DMS53 treated with DMSO at 0.1 percent for 48 hours (cell line): ENCODE measurements around the gene TKFC.

Source experiments
- DNase-seq: peaks from one replicate; lab custom pipeline; 2025; ENCODE audit not compliant: unreplicated experiment; lab: John Stamatoyannopoulos, UW

Gene TKFC

DNA sequence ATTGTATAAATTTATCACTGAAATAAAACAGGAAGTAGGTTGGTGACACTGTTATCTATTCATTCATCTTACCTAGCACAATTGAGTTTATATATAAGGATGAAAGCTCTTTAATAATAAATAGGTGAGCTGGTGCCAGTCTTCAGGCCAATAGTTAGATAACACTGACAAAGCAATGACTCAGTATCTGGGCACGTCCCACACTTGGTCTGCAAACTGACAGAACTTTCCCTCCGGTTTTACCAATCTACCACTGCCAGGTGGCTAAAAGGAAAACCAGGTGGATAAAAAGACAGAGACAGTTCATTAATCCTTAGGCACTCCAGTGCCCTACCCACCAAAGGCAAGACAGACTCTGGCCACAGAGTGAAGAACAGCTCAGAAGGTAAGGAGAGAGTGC, 17.8 kb upstream of the TKFC start:
- DNase-seq = no peak

DNA sequence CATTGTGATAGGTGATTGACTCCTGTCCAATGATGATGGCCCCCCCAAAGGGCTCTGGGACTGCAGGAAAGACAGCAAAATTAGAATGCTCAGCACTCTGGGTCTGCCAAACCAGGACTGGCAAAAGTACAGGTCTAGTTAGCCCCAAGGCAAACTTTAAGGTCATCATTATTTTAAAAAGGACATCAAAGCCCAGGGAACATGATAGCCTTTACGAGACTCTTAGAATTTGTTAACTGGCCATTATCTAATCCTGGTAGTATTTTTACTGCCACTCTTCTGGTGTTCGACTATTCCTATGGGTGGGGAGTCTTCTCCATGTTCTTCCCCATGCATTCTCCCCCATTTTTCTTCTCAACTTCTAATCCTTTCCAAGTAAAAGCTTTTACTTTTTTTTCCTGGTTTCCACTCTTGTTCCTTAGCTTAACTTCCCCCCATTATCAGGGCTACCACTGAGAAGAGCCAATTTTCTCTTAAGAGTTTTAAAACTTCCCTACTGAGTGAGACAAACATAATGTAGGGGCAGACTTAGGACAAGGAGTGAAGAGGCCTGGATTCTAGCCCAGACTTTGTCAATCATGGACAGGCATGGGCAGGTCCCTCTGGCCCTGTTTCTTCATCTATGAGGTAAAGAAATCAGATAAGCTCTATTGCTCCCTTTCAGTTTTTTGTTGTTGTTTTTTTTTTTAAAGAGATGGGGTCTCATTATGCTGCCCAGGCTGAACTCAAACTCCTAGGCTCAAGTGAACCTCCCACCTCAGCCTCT, 7.2 kb upstream of the TKFC start:
- no peak for DNase-seq

DNA sequence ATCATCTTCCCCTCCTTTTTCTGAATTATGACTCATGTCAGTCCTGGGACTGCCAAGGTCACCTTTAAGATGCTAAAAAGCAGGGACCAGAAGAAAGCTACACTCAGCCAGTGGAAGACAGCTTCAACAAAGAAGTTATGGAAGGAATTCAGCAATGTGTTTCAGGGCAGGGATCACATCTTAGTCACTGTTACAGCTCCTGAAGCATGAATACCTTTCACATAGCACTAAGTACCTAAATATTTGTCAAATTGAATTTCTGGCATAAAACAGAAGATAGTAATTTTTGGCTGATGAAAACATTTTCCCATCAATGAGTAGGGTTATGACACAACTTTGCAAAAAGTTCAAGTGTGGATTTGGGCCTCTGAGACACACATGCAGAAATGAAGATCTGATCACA, 5.4 kb upstream of the TKFC start:
- no peak for DNase-seq

DNA sequence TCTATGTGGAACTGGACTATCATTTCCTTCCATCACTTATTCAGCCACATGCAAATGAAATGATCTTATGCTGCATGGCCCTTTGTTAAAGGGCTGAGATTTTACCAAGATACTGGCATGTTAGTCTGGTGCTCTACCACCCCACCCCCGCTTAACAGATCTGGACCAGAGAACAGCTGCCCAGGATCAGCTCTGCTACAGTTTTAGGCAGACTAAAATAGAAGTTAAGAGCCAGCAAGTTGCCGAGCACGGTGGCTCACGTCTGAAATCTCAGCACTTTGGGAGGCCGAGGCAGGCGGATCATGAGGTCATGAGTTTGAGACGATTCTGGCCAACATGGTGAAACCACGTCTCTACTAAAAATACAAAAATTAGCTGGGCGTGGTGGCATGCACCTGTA, 4.7 kb upstream of the TKFC start:
- DNase-seq = no peak

DNA sequence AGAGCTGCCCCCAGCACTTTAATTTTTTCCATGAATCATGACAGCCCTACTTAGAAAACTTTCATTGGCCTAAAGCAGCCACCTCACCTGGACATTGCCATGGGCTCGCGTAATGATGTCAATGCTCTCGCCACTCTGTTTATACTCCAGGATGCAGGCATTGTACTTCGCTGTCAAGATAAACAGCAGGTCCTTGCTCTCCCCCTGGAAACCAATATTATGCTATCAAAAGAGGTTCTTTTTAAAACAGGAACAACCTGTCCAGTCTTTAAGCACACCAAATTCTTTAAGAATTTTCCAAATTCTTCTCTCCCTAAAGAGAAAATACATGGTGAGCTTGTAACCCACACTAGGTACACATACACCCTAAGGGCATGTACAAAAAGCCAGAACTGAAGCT, 3.2 kb upstream of the TKFC start:
- DNase-seq = no peak

DNA sequence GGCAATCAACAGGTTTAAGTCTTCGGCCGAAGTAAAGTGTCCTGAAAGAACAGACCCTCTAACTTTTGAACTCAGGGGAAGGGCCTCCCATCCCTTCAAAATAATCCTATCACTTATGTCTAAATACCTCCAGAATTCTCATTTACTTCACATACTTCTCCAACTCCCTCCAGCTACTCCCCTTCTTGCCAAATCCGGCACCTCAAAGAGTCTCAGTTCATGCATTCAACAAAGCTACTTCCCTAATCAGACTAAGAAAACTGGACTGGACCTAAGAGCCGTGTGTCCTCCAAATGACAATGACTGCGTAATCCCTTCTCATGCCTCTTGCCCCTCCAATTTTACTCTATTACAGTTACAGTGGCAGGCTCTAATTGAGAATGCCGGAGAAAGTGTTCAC, 1.4 kb upstream of the TKFC start:
- DNase-seq = no peak

DNA sequence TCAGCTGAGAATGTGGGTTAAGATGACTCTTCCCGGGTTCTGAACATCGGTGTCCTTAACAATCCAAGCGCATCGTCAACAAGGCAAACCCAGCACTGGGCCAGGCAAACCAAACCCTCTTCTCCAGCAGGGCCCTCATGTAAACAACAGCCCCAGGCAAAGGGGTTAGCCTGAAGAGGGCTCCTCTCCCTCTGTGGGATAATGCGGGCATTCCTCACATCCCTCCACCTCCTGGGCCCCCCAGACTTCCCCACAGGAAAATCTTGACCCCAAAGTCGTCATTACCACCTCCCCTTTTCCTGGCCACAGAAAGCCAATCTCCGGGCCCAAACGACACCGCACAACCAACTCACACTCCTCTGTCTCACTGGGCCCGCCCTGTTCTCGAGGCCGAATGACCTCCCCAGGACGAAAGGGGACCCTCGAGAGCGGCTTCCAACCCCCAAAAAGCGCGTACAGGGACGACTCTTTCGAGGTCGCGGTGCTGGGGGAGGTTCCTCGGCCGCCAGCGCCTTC, 689 bp upstream of the TKFC start:
- DNase-seq = no peak

DNA sequence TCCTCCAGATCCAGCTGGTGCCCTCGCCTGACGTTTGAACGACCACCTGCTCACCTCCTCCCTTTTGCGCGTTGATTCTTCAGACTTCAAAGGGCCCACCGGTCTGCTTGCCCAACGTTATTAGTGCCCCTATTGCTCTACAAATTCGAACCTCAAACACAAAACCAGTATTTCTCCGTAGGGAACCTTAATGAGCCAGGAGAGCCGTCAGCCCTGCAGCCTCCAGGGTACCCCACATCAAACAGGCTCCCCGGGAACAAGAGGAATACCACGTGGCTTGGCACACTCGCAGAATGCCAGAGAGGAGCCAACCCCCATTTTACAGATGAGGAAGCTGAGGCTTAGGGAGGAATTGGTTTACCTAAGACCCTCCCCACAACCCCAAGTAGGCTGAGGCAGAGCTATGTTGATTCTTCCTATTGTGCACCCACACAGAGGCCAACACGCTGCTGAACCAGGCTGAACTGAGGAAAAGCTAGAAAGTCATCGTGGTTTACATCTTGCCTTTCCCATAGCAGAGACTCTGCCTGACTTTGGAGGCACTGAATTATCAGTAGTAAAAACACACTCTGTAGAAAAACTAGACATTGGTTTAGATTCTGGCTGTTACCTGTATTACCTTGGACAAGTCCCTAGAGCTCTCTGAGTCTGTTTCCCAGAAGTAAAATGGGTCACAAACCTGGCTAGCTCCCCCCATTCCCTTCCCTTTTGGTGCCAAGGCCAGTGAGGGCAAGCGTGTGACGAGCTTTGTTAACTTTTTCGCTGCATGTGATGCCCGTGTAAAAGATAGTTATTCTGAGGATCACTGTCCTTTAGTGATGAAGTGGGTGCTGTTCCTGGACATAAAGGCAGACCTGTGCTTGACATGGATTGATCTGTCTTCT, 764 bp downstream of the TKFC start:
- DNase-seq = no peak

DNA sequence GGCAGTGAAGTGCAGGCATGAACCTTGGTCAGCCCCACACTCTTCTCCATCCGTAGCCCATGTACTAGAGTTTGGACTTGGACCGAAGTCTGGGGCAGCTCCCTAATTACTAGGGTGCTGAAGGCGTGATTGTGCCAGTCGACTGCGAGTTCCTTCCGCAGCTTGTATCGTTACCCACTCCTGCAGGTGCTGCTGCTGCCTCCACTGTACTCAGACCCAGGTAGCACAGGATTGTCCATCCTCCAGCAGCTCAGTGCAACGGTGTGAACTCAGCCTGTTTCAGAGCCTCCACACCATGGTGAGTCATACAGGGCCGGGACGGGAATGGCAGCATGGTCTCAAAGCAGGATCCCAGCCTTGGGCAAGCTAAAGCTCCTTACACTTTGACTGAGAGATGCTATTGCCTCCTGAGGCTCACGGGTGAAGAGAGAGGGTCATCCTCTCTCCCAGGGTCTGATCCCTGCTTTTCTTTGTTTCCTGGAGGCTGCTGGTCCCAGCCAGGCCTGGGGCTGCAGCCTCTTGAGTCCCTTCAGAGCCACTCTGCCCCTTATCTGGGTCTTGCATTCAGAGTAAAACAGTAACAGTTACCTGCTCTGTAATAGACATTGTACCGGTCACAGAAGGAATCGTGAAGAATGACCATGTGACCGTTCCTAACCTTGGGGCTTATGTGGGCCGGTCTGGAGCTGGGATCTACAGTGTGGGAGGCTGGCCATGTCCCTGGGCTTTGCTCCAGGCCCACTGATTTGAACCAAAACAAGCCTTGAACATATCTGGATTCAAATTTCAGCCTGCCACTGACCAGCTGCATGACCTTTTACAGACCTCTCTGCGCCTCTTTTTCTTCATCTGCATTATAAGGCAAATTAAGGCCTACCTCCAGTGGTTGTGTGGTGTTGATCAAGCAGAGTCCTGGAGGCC, 1.7 kb downstream of the TKFC start:
- no peak for DNase-seq

DNA sequence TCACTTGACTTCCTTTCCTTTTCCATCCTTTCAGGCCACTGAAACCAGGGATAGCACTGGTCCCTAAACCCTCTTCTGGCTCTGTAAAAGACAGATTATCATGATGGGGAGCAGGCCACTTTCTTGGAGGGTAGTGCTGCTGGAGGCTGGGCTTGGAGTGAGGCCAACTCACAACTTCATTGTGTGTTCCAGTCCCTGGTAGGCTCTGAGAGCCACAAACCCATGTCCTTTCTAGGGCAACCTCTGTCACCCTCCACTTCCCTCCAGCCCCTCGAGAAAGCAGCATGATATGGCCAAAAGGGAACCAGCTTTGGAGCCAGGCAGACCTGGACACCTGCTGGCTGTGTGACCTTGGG, 2.3 kb downstream of the TKFC start:
- DNase-seq = no peak

DNA sequence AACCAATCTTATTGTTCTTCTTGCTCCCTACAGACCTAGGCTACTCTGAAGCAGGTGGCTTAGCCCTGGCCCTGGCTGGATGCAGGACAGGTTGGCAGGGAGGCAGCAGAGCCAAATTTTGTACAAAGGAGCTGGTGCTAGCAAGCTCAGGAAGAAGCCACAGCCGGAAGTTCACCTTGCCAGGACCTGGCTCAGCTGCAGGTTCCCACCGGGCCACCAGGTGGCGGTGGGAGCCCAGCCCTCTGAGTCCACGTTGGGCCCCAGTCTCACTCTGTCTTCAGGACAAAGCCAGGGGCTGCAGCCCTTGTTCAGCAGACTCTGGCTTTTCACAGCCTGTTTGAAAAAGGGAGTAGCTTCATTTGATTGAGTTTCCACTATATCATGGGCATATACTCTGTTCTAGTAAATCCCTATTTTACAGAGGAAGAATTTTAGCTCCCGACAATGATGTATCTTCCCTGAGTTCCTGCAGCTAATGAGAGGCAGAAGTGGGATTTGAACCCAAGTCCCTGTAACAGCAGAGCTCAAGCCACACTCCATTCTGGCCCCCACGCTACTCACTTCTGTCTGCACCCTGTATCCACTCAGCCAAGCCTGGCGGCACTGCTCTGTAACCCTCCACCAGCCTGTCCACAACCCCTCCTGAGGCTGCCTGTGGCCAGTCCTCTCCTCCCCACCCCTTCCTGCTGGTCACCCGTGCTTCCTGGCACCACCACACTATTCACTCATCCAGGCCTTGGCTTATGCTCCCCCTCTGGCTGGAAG, 3.3 kb downstream of the TKFC start:
- DNase-seq = peak; percentile 78

DNA sequence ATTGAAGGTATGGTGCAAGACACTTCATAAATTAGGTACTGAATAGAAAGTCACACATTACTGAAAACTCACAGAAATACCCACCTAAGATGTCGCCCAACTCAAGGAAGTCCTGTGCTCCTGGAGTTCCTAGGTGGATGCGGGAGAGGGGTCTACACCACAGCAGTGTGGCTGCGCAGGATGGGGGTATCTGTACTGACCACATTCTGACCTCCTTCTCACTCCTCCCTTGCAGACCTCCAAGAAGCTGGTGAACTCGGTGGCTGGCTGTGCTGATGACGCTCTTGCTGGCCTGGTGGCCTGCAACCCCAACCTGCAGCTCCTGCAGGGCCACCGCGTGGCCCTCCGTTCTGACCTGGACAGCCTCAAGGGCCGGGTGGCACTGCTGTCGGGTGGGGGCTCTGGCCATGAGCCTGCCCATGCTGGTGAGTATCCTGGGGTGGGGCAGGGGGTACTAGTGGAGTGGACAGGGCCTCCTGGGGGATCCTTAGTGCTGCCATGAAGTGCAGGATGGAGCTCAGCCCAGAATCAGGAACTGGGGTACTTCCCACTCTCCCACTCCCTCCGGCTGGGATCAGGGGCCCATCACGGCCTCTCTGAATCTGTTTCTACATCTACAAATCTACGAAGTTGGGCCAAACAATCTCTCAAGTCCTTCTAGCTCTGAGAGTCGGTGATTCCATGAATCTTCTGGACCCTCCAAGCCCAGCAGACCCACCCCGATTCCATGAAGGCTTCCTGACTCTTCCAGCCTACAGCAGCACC, 4.9 kb downstream of the TKFC start:
- no peak for DNase-seq

DNA sequence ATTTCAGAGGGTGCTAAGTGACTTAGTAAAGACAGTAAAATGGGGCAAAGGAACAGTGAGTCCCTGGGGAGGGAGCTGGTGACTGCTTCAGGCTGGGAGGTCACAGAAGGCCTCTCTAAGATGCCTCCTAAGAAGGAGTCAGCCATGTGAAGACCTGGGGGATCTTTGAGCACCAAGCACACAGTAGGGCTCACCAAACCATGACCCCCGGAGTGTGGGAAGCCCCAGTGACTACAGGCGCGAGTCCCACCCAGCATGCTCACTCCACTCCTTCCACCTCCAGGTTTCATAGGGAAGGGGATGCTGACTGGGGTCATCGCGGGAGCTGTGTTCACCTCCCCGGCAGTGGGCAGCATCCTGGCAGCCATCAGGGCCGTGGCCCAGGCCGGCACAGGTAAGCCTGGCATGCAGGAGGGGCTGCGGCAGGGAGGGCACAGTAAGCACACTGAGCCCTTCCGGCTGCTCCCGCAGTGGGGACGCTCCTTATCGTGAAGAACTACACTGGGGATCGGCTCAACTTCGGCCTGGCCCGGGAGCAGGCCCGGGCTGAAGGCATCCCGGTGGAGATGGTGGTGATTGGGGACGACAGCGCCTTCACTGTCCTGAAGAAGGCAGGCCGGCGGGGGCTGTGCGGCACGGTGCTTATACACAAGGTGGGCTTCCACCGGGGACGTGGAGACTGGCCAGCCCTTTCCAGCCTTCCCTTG, 5.9 kb downstream of the TKFC start:
- DNase-seq = no peak

DNA sequence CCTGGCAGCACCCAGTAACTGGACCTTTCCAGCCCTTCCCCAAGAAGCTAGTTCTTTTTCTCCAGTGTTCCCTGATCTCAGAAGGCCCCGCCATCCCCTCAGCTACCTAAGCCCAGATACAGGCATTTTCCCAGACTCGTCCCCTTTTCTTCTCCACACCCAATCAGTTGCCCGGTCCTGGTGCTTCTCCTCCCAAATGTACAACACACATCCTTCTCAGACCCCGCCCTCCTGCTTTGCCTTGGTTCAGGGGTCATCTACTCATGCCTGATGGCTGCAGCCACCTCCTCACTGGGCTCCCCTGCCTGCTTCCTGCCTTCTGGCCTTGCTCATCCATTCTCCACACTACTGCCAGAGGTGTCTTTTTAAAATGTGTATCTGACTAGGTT, 6.5 kb downstream of the TKFC start:
- no peak for DNase-seq

DNA sequence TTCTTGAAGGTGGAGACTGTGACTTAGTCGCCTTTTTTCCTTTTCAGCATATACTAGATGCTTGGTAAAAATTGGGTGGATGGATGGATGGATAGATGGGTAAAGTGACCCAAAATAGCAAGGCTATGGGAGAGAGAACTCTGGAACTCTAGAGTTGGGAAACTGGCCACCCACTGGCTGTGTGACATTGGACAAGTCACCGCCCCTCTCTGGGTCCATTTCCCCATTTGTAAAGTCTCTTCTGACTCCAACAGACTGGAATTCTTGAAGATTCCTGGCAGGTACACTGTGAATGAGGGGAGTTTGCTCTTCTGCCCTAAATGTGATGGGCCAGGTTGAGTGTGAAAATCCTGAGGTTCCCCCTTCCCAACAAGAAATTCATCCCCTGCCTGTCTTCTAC, 8.0 kb downstream of the TKFC start:
- DNase-seq = no peak

DNA sequence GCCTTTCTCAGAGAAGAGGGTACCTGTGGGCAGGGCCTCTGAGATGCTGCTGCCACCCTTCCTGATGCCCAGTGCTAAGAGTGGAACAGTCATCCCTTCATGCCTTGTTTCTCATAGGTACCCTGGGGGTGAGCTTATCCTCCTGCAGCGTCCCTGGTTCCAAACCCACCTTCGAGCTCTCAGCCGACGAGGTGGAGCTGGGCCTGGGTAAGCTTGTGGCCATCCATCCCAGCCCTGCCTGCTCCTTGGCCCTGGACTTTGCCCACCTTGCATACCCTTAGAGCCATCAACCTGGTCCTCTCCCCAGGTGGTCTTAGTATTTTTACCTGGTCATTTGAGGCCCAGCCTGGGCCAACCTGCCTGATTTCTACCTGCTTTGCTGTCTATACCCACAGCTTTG, 8.7 kb downstream of the TKFC start:
- DNase-seq = no peak

DNA sequence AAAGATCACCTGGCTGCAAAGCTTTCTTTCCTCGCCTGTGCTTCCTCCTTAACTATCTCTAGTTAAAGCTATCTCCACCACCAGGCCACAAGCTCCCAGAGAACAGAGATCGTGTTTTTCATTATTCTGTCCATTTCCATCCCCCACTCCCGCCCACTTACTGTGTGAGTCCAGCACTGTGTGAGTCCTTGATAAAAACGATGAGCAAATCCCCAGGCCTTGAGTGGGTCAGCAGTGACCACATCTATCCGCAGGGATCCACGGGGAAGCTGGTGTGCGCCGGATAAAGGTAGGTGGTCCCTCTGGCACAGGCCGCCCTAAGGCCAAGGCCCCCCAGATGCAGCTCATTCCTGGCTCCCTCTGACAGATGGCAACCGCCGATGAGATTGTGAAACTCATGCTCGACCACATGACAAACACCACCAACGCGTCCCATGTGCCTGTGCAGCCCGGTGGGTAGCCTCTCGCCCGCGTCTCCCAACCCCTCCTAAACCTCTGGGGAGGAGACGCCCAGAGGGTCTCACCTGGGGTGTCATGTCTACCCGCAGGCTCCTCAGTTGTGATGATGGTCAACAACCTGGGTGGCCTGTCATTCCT, 9.3 kb downstream of the TKFC start:
- DNase-seq = no peak

DNA sequence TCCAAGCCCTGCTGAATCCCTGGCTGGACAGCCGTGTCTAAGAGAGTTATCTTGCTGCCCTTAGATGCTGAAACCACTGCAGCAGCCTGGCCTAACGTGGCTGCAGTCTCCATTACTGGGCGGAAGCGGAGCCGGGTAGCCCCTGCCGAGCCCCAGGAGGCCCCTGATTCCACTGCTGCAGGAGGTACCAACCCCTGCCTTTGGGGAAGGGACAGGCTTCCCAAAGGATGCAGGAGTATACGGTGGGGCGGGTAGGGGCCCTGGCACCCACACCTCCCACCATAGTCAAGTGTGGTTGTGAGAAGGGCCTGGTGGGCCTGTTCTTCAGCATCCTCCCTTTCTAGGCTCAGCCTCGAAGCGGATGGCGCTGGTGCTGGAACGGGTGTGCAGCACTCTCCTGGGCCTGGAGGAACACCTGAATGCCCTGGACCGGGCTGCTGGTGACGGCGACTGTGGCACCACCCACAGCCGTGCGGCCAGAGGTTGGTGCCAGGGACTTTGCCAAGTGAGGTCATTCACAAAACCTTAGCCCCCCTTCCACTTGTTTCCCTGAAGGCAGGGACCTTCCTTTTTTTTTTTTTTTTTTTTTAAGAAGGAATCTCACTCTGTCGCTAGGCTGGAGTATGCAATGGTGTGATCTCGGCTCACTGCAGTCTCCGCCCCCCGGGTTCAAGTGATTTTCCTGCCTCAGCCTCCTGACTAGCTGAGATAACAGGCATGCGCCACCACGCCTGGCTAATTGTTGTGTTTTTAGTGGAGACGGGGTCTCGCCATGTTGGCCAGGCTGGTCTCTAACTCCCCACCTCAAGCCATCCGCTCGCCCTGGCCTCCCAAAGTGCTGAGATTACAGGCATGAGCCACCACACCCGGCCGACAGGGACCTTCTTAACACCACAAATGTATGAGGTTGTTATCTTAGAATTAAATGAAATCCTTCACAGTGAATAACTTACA, 11.0 kb downstream of the TKFC start:
- DNase-seq = no peak
